A549 treated with dexamethasone at 1 μM for 4 hours (cell line): Measurements from ENCODE around the gene ANKRD13D. TPM values are rescaled to one million over a fixed set of nuclear protein-coding genes. Genes with fewer than 3 reads are reported as not detected.

Source experiments
- total RNA-seq: library from RNA; stranded (reverse); fragments of 200-300 nt; extraction: Qiagen RNA extraction; gene quantifications from 5 replicates; pipeline ENCODE4 v1.2.3, GENCODE V29; 2022

ANKRD13D gene
- total RNA-seq, result 13.3 to 25.0 TPM (median 22.5 TPM) in 5 replicates

GRCh38 chr11:67289226-67289650, at the start of gene ANKRD13D:
ANKRD13D (plus strand) TSS chr11:67289303; CDS start chr11:67289461, 158 bp downstream.

GRCh38 chr11:67266449-67267187, 22.5 kb upstream of the ANKRD13D start, which contains the start of gene GRK2:
GRK2 (plus strand) TSS chr11:67266473; CDS start chr11:67266700, 227 bp downstream.

DNA sequence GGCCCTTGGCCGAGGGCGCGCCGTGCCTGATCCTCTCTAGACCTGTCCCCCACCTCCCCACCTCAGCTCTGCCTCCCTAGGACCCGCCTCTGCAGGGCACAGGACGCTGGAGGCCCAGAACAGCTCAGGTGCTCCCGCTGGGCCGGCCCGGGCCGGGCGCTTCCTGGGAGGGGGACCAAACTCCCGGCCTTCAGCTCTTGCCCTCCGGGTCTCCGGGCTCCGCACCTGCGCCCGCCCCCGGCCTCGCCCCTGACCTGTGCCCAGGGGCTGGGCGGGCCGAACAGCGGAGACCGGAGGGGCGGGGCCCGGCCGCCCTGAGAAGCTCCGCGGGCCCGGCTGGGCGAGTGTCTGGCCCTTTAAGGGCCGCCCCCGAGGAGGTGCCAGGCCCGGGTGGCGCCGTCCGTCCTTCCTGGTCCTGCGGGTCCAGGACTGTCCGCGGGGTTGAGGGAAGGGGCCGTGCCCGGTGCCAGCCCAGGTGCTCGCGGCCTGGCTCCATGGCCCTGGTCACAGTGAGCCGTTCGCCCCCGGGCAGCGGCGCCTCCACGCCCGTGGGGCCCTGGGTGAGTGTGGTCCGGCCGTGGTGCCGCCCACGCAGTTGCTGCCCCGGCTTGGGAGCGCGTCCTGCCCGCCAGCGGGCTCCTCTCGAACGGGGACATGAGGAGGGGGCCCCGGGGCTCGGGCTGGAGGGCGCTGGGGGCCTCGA, 14.2 kb downstream of the ANKRD13D start, which contains the start of gene SSH3:
Gene SSH3, plus strand, starts transcription at position 399 of the 703 bp plus-strand sequence. Its CDS starts 96 bp downstream, at position 495.

Other genes with a start within 250 kb of the ANKRD13D start
- gene RHOD, start 232.5 kb upstream of the ANKRD13D start, total RNA-seq, result 31.4 to 50.8 TPM (median 45.6 TPM) in 5 replicates
- gene KDM2A, start 170.0 kb upstream of the ANKRD13D start, total RNA-seq, result 36.1 to 51.0 TPM (median 47.4 TPM) in 5 replicates
- 21.3 to 34.9 TPM (median 32.5 TPM) in 5 replicates for gene GRK2, start 22.8 kb upstream of the ANKRD13D start, total RNA-seq
- 16.4 to 20.9 TPM (median 18.4 TPM) in 5 replicates for gene SSH3, start 14.2 kb downstream of the ANKRD13D start, total RNA-seq
- 172 to 195 TPM (median 183 TPM) in 5 replicates for gene POLD4, start 64.2 kb downstream of the ANKRD13D start, total RNA-seq
- gene CLCF1, start 84.3 kb downstream of the ANKRD13D start, total RNA-seq, result 28.8 to 36.7 TPM (median 32.5 TPM) in 5 replicates
- gene RAD9A, start 102.7 kb downstream of the ANKRD13D start, total RNA-seq, result 17.4 to 25.4 TPM (median 23.1 TPM) in 5 replicates
- 264 to 298 TPM (median 276 TPM) in 5 replicates for gene PPP1CA, start 112.6 kb downstream of the ANKRD13D start, total RNA-seq
- 0.07 to 0.22 TPM (median 0.12 TPM) in 4 of 5 replicates, not detected in the other for gene TBC1D10C, start 114.8 kb downstream of the ANKRD13D start, total RNA-seq
- gene CARNS1, start 126.4 kb downstream of the ANKRD13D start, total RNA-seq, result 0.03 to 0.16 TPM (median 0.11 TPM) in 5 replicates
- gene RPS6KB2, start 139.2 kb downstream of the ANKRD13D start, total RNA-seq, result 37.3 to 50.0 TPM (median 48.8 TPM) in 5 replicates
- 0.18 to 0.39 TPM (median 0.28 TPM) in 5 replicates for gene PTPRCAP, start 148.4 kb downstream of the ANKRD13D start, total RNA-seq
- 42.1 to 61.9 TPM (median 59.9 TPM) in 5 replicates for gene CORO1B, start 154.2 kb downstream of the ANKRD13D start, total RNA-seq
- gene GPR152, start 163.4 kb downstream of the ANKRD13D start, total RNA-seq, result 0.07 TPM in 1 of 5 replicates, not detected in the others
- gene CABP4, start 166.1 kb downstream of the ANKRD13D start, total RNA-seq, result not detected in 5 replicates
- gene TMEM134, start 179.9 kb downstream of the ANKRD13D start, total RNA-seq, result 37.1 to 67.8 TPM (median 58.9 TPM) in 5 replicates
- 40.6 to 43.2 TPM (median 43.0 TPM) in 5 replicates for gene AIP, start 193.7 kb downstream of the ANKRD13D start, total RNA-seq
- 21.8 to 40.9 TPM (median 38.0 TPM) in 5 replicates for gene PITPNM1, start 216.1 kb downstream of the ANKRD13D start, total RNA-seq
- 57.8 to 84.5 TPM (median 82.5 TPM) in 5 replicates for gene CDK2AP2, start 218.9 kb downstream of the ANKRD13D start, total RNA-seq
- gene CABP2, start 234.1 kb downstream of the ANKRD13D start, total RNA-seq, result not detected in 5 replicates